NCI-H748 (cell line): ENCODE data around the gene DPP7.
A peak's percentile ranks its signal among the peaks of the same experiment; 100 is the strongest.
"Not testable (repeated sequence)": the region's sequence is repeated elsewhere in the genome, so short reads cannot be mapped to it uniquely, and the experiment has no call there.

Experiments
- DNase-seq: peaks from one replicate; lab custom pipeline; 2025; ENCODE audit not compliant: unreplicated experiment; lab: John Stamatoyannopoulos, UW

Gene DPP7

DNA sequence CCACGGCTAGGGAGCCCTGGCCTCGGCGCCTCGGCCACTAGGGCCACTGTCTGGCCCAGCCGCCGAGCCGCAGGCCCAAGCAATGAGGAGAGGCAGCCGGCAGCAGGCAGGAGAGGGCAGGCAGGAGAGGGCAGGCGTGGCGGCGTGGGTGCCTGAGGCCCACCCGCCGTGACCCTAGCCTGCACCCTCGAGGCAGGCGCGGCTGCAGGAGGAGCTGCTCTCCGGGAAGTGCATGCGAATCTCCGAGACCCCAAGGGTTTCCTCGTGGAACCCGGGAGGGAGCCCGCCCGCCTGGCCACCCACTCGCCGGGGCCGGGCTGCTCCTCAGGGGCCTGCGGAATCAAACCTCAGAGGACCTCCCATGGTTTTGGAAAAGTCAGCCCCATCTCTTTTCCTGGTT lies 33.7 kb upstream of the DPP7 start:
- no peak for DNase-seq

DNA sequence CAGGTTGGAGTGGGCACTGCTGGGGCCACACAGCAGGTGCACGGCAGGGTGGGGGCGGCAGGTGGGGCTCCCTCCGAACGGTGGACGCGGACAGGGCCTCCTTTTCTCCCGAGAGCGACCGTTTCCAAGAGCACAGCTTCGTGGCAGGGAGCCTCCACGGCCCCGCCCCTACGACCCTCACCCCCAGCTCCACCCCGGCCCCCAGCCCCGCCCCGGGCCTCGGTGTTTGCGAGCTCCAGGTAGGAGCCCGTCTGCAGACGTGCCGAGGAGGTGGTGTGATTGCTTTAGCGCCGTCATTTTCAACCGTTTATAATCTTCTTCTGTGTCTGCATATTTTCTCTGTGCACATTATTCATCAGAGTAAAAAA lies 33.2 kb upstream of the DPP7 start:
- DNase-seq = no peak

GRCh38 chr9:137147091-137147792 lies 32.7 kb upstream of the DPP7 start:
- DNase-seq = no peak

- DNase-seq = no peak
Observed at GRCh38 chr9:137146527-137146918, 32.0 kb upstream of the DPP7 start.

- DNase-seq = no peak
Observed at GRCh38 chr9:137145731-137146526, 31.4 kb upstream of the DPP7 start.

- no peak for DNase-seq
Observed at GRCh38 chr9:137143459-137143858, 28.9 kb upstream of the DPP7 start.

- no peak for DNase-seq
Observed at GRCh38 chr9:137141976-137142936, 27.7 kb upstream of the DPP7 start.

DNA sequence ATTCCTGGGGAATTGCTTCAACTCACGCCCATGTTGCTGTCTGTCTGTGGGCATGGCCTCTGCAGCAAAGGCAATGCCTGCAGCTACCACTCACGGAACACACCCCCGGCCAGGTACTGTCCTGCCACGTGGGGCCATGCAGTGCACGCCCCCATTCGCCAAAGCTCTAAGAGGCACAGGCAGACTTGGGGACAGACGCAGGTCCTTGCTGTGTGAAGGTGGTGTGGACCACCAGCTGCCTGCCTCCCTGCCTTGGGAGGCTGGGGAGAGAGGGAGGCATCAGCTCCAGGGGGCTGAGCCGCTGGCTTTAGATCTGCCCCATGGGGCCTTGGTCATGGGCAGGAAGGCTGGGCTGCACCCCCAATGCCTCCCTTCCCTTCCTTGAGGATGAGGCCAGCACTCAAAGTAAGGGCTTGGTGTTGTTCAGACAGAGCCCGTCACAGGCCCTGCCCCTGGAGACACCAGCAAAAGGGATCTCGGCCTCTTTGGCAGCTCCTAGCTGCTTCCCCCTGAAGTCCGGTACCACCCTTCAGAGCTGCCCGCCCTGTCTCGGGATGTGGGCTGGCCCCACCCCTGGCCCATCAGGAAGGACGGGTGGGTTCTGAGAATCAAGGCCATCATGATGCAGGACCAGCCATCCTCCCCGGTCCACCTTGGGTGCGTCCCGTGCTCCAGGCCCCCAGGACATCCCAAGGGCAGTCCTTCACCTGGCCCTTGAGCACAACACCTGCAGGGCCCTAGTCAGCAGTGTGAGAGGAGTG lies 26.7 kb upstream of the DPP7 start:
- DNase-seq = no peak

- no peak for DNase-seq
Observed at GRCh38 chr9:137140151-137141012, 25.8 kb upstream of the DPP7 start.

GRCh38 chr9:137139468-137140150 lies 25.1 kb upstream of the DPP7 start:
- peak; percentile 23 for DNase-seq

DNA sequence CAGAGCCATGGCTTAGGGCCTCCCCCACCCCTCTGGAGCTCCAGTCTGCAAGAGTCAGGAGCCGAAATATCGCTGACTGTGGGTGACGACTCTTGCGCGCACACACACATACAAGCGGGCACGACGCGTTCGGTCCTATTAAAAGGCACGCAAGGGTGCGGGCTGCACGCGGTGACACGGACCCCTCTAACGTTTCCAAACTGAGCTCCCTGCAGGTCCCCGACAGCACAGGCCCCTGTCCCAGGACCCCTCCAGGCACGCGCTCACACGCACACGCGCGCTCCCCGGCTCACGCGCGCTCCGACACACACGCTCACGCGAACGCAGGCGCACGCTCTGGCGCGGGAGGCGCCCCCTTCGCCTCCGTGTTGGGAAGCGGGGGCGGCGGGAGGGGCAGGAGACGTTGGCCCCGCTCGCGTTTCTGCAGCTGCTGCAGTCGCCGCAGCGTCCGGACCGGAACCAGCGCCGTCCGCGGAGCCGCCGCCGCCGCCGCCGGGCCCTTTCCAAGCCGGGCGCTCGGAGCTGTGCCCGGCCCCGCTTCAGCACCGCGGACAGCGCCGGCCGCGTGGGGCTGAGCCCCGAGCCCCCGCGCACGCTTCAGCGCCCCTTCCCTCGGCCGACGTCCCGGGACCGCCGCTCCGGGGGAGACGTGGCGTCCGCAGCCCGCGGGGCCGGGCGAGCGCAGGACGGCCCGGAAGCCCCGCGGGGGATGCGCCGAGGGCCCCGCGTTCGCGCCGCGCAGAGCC lies 24.4 kb upstream of the DPP7 start, which contains the start of gene GRIN1:
Gene GRIN1, plus strand, starts transcription at position 433 of the 746 bp plus-strand sequence. CDS start 333 bp downstream, outside the sequence.
- DNase-seq = peak; percentile 43

GRCh38 chr9:137138058-137138721 lies 23.7 kb upstream of the DPP7 start:
- peak; percentile 67 for DNase-seq

GRCh38 chr9:137136881-137137607 lies 22.5 kb upstream of the DPP7 start:
- no peak for DNase-seq

- no peak for DNase-seq
Observed at GRCh38 chr9:137136261-137136880, 21.8 kb upstream of the DPP7 start.

GRCh38 chr9:137135154-137135553 lies 20.6 kb upstream of the DPP7 start:
- not testable (repeated sequence) for DNase-seq

DNA sequence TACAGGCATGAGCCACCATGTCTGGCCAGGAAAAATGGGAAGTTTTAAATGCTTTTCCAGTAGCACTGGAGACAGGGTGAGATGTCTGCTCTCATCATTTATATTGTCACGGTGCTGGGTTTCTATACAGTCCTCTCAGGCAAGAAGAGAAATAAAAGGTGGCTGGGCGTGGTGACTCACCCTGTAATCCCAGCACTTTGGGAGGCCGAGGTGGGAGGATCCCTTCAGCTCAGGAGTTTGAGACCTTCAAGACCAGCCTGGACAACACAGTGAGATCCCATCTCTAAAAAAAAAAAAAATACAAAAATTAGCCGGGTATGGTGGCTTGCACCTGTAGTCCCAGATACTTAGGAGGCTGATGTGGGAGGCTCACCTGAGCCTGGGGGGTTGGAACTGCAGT lies 19.7 kb upstream of the DPP7 start:
- no peak for DNase-seq
